ENCODE data around the gene CIAO1.
"Not testable (repeated sequence)": the region's sequence is repeated elsewhere in the genome, so short reads cannot be mapped to it uniquely, and the experiment has no call there.

DNA sequence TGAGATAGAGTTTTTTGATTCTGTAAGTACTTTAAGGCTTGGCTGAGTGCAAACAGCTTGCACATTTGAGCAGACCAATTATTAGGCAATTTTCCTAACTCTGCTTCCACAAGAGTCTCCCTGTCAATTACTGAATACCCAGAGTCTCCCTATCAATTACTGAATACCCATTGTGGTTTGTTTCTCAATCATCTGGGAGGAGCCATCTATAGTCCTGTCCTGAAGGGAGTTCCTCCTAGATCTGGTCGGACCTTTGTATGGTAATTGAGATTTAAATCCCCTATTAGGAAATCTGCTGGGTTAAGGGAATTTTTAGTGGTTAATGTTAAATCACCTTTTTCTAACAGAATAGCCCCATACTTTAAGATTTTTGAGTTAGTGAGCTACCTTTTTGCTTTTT is 44.9 kb upstream of the CIAO1 start:
- not testable (repeated sequence) for TF ChIP-seq CTCF (IDR thresholded peaks at IDR 0.05; ENCODE audit: low read depth, low read length, missing input control); RAD21 (IDR thresholded peaks at IDR 0.05); SP1 (IDR thresholded peaks at IDR 0.05); YY1 (IDR thresholded peaks at IDR 0.05); EGR1 (IDR thresholded peaks at IDR 0.05; ENCODE audit: low read depth in 2 of 2); JUND (IDR thresholded peaks at IDR 0.05); TAF1 (conservative IDR thresholded peaks at IDR 0.05); GABPA (IDR thresholded peaks at IDR 0.05 in 1 of 2, conservative IDR thresholded peaks at IDR 0.05 in 1 of 2); ZBTB33 (IDR thresholded peaks at IDR 0.05); MAX (IDR thresholded peaks at IDR 0.05); ATF3 (IDR thresholded peaks at IDR 0.05); NR2F2 (IDR thresholded peaks at IDR 0.05)
- TF ChIP-seq, protein P1, sequence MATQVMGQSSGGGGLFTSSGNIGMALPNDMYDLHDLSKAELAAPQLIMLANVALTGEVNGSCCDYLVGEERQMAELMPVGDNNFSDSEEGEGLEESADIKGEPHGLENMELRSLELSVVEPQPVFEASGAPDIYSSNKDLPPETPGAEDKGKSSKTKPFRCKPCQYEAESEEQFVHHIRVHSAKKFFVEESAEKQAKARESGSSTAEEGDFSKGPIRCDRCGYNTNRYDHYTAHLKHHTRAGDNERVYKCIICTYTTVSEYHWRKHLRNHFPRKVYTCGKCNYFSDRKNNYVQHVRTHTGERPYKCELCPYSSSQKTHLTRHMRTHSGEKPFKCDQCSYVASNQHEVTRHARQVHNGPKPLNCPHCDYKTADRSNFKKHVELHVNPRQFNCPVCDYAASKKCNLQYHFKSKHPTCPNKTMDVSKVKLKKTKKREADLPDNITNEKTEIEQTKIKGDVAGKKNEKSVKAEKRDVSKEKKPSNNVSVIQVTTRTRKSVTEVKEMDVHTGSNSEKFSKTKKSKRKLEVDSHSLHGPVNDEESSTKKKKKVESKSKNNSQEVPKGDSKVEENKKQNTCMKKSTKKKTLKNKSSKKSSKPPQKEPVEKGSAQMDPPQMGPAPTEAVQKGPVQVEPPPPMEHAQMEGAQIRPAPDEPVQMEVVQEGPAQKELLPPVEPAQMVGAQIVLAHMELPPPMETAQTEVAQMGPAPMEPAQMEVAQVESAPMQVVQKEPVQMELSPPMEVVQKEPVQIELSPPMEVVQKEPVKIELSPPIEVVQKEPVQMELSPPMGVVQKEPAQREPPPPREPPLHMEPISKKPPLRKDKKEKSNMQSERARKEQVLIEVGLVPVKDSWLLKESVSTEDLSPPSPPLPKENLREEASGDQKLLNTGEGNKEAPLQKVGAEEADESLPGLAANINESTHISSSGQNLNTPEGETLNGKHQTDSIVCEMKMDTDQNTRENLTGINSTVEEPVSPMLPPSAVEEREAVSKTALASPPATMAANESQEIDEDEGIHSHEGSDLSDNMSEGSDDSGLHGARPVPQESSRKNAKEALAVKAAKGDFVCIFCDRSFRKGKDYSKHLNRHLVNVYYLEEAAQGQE (IDR thresholded peaks at IDR 0.05): not testable (repeated sequence)

All from liver (tissue), 3 donors.